HFFc6 (cell line): Measurements from ENCODE around the gene IQCC. TPM values are rescaled to one million over a fixed set of nuclear protein-coding genes. Genes with fewer than 3 reads are reported as not detected.
"Not testable (repeated sequence)": the region's sequence is repeated elsewhere in the genome, so short reads cannot be mapped to it uniquely, and the experiment has no call there.

ENCODE experiments used
- DNase-seq: peaks from one replicate; pipeline ENCODE4 v3.0.0-alpha.2; 2018
- H3K27ac Mint-ChIP-seq: 2 replicates; pipeline ENCODE4 v1.8.0; 2020; ENCODE audit warnings: mild to moderate bottlenecking, mixed read lengths
- H3K27me3 Mint-ChIP-seq: 2 replicates; pipeline ENCODE4 v1.8.0; 2021; ENCODE audit warnings: mild to moderate bottlenecking, moderate library complexity, mixed read lengths; ENCODE audit not compliant: insufficient read depth
- H3K36me3 Mint-ChIP-seq: 2 replicates; pipeline ENCODE4 v1.8.0; 2021; ENCODE audit warnings: low read depth, mixed read lengths
- H3K4me1 Mint-ChIP-seq: 2 replicates; pipeline ENCODE4 v1.8.0; 2020; ENCODE audit warnings: low read depth, mixed read lengths
- H3K4me3 Mint-ChIP-seq: 2 replicates; pipeline ENCODE4 v1.8.0; 2020; ENCODE audit warnings: mild to moderate bottlenecking, moderate library complexity, mixed read lengths
- H3K9me3 Mint-ChIP-seq: 2 replicates; pipeline ENCODE4 v1.8.0; 2020; ENCODE audit warnings: mild to moderate bottlenecking, mixed read lengths
- CTCF ChIP-seq: fragments of 200-600 bp; sonication (generic); IDR thresholded peaks from 2 replicates; pipeline ENCODE4 v1.5.0; 2021; ENCODE audit warnings: antibody characterized with exemption, mild to moderate bottlenecking
- long read RNA-seq: library from polyadenylated mRNA; unstranded; transcript quantifications from one replicate; pipeline ENCODE4 v2.0.0, GENCODE V29; 2019
- total RNA-seq, 6 experiments: library from RNA; stranded (reverse); fragmentation: NEBNext Ultra II Directional; extraction: Animal tissue kit (Norgen Biotek cat#: 25700); gene quantifications; 2 replicates in 1 of 6; 3 replicates in 5 of 6; pipeline ENCODE4 v1.2.3, GENCODE V29; 2021

The IQCC gene
- 1 to 10 TPM in 5 of 6 experiments, under 1 TPM in 1; 0.81 to 2.4 (median 2.2) TPM for total RNA-seq
- long read RNA-seq, transcript IQCC-201 (5 exons, 2,027 nt), result major isoform, 5 of 5 reads
- long read RNA-seq, partial matches to known transcripts, result 0 of 5 reads
- long read RNA-seq, other reads (novel, unspliced or antisense), result 0 of 5 reads

GRCh38 chr1:32205401-32206370 lies at the start of gene IQCC:
IQCC (plus strand) TSS chr1:32205671; CDS start chr1:32205682, 11 bp downstream.
- peak within 1 kb of the TSS; percentile 90 for H3K4me3 Mint-ChIP-seq
- H3K36me3 Mint-ChIP-seq, result peaks cover 7% of the 10 kb centered on the region; the same call in 1 of the 2 replicates
- H3K9me3 Mint-ChIP-seq, result no peaks in the 10 kb centered on the region
- peak; percentile 67 for DNase-seq
- peak within 1 kb of the TSS; percentile 86 for H3K27ac Mint-ChIP-seq
- H3K27me3 Mint-ChIP-seq, result peaks cover 1% of the 10 kb centered on the region
- TF ChIP-seq CTCF, result peak; percentile 22; the same call in 1 of the 2 replicates
- H3K4me1 Mint-ChIP-seq, result peaks cover 39% of the 10 kb centered on the region

GRCh38 chr1:32159189-32159588 lies 46.3 kb upstream of the IQCC start:
- H3K4me1 Mint-ChIP-seq, result no peaks in the 10 kb centered on the region
- DNase-seq, result no peak
- no peak overlapping the region for H3K4me3 Mint-ChIP-seq
- H3K27me3 Mint-ChIP-seq, result peaks cover 2% of the 10 kb centered on the region; the same call in 1 of the 2 replicates
- no peaks in the 10 kb centered on the region for H3K9me3 Mint-ChIP-seq
- no peak overlapping the region for H3K27ac Mint-ChIP-seq
- no peak for TF ChIP-seq CTCF
- peaks cover 39% of the 10 kb centered on the region for H3K36me3 Mint-ChIP-seq

GRCh38 chr1:32163405-32163804 lies 42.1 kb upstream of the IQCC start:
- no peak overlapping the region for H3K4me3 Mint-ChIP-seq
- no peaks in the 10 kb centered on the region for H3K9me3 Mint-ChIP-seq
- H3K4me1 Mint-ChIP-seq, result no peaks in the 10 kb centered on the region
- H3K36me3 Mint-ChIP-seq, result peaks cover 22% of the 10 kb centered on the region
- no peak overlapping the region for H3K27ac Mint-ChIP-seq
- no peak for DNase-seq
- H3K27me3 Mint-ChIP-seq, result no peaks in the 10 kb centered on the region
- TF ChIP-seq CTCF, result no peak

- not testable (repeated sequence) for H3K4me1 Mint-ChIP-seq, DNase-seq, H3K27me3 Mint-ChIP-seq, H3K9me3 Mint-ChIP-seq, H3K4me3 Mint-ChIP-seq, H3K27ac Mint-ChIP-seq
- H3K36me3 Mint-ChIP-seq, result peaks cover 16% of the 10 kb centered on the region
Observed at GRCh38 chr1:32165633-32166032, 39.8 kb upstream of the IQCC start.

- no peak overlapping the region for H3K27ac Mint-ChIP-seq
- H3K36me3 Mint-ChIP-seq, result peaks cover 39% of the 10 kb centered on the region
- H3K4me3 Mint-ChIP-seq, result no peak overlapping the region
Observed at GRCh38 chr1:32170991-32171390, 34.5 kb upstream of the IQCC start.

More at GRCh38 chr1:32170991-32171390, 34.5 kb upstream of the IQCC start:
- no peaks in the 10 kb centered on the region; the same call in none of the 2 replicates for H3K27me3 Mint-ChIP-seq
- H3K4me1 Mint-ChIP-seq, result peaks cover 13% of the 10 kb centered on the region
- no peak for TF ChIP-seq CTCF
- DNase-seq, result no peak
- H3K9me3 Mint-ChIP-seq, result no peaks in the 10 kb centered on the region
